ENCODE results near the gene ABCC6. TPM values are rescaled to one million over a fixed set of nuclear protein-coding genes. Genes with fewer than 3 reads are reported as not detected.
A peak's percentile ranks its signal among the peaks of the same experiment; 100 is the strongest.

Gene ABCC6
- total and polyA plus RNA-seq, 10 donors = 0.14 to 0.94 (median 0.46) TPM

- DNase-seq = no peak
- 72 to 84% (median 79%) methylated on average over 6 to 14 of the region's 14 CpGs for WGBS, 5 donors
- Histone ChIP-seq H3K4me1 (peaks cover 0 to 17% (median 7%) of the 10 kb centered on the region in 6 donors), H3K9me3 (no peaks in the 10 kb centered on the region), H3K27me3 (replicated peaks in 1 of 7) (no peaks in the 10 kb centered on the region), H3K4me3 (no peak overlapping the region), H3K27ac (no peak overlapping the region), H3K36me3 (peaks cover 0 to 57% (median 17%) of the 10 kb centered on the region in 6 donors)
- intact Hi-C loops (cut with DNase I; ENCODE audit: low total_unique reads) = no loop called here
- peak in 1 of 3 donors; percentile 50 for TF ChIP-seq POLR2AphosphoS5 (IDR thresholded peaks at IDR 0.05)
- no peak for TF ChIP-seq POLR2A (IDR thresholded peaks at IDR 0.05)
These were observed 76.6 kb downstream of the ABCC6 start for GRCh38 chr16:16146380-16147315.

- no peaks in the 10 kb centered on the region for H3K9me3 ChIP-seq
- H3K4me3 ChIP-seq = no peak overlapping the region
- 88 to 97% (median 95%) methylated on average over 5 of the region's 5 CpGs for WGBS, 5 donors
- DNase-seq = no peak
- no peak overlapping the region for H3K27ac ChIP-seq
- H3K36me3 ChIP-seq = peaks cover 0 to 71% (median 30%) of the 10 kb centered on the region in 6 donors
- TF ChIP-seq POLR2A (IDR thresholded peaks at IDR 0.05) (no peak), POLR2AphosphoS5 (IDR thresholded peaks at IDR 0.05) (no peak), CTCF (IDR thresholded peaks at IDR 0.05 in 8 of 11, conservative IDR thresholded peaks at IDR 0.05 in 3 of 11) (no peak)
- intact Hi-C loops (cut with DNase I; ENCODE audit: low total_unique reads) = no loop called here
- H3K27me3 ChIP-seq (replicated peaks in 1 of 7) = no peaks in the 10 kb centered on the region
- H3K4me1 ChIP-seq = peaks cover 0 to 9% (median 6%) of the 10 kb centered on the region in 6 donors
These were observed 78.0 kb downstream of the ABCC6 start for GRCh38 chr16:16145286-16145685.

DNA sequence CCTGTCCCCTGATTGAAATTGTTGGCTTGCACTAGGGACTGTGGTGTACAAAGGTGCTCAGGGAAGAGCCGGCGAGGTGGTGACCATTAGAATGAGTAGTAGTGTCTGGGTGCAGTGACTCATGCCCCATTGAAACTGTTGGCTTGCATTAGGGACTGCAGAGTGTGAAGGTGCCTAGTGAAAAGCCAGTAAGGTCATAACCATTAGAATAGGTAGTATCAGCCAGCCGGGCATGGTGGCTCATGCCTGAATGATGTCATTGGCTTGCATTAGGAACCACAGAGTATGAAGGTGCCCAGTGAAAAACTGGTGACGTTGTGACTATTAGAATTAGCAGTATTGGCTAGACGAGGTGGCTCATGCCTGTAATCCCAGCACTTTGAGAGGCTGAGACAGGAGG lies 78.9 kb downstream of the ABCC6 start:
- H3K4me3 ChIP-seq = no peak overlapping the region
- H3K4me1 ChIP-seq = no peaks in the 10 kb centered on the region
- no peak for TF ChIP-seq POLR2A (IDR thresholded peaks at IDR 0.05)
- TF ChIP-seq POLR2AphosphoS5 (IDR thresholded peaks at IDR 0.05) = no peak
- 94 to 97% (median 95%) methylated on average over 5 of the region's 5 CpGs for WGBS, 5 donors
- DNase-seq = no peak
- H3K27ac ChIP-seq = no peak overlapping the region
- H3K27me3 ChIP-seq (replicated peaks in 1 of 7) = no peaks in the 10 kb centered on the region
- intact Hi-C loops (cut with DNase I; ENCODE audit: low total_unique reads) = no loop called here
- no peaks in the 10 kb centered on the region for H3K9me3 ChIP-seq
- H3K36me3 ChIP-seq = peaks cover 0 to 79% (median 39%) of the 10 kb centered on the region in 6 donors

DNA sequence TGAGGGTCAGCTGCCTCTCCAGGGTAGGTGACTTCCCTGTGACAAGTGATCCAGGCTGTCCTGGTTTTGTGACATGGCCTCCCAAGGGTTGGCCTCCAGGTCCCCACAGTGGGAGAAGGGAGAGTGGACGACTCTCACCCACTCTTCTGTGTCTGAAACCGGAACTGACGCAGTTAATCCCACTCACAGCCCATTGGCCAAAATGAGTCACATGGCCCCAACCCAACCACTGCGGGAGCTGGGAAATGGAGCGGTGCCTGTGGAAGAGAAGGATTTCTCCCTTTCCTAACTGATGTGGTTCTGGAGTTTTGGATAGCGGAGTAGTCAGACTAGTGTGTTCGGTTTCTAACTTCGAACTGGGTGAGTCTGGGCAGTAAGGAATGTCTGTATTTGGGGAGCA lies 79.4 kb downstream of the ABCC6 start:
- no peaks in the 10 kb centered on the region for H3K9me3 ChIP-seq
- 95 to 98% (median 97%) methylated on average over 8 of the region's 8 CpGs for WGBS, 5 donors
- intact Hi-C loops (cut with DNase I; ENCODE audit: low total_unique reads) = no loop called here
- no peaks in the 10 kb centered on the region for H3K27me3 ChIP-seq (replicated peaks in 1 of 7)
- H3K4me1 ChIP-seq = no peaks in the 10 kb centered on the region
- H3K4me3 ChIP-seq = no peak overlapping the region
- H3K27ac ChIP-seq = no peak overlapping the region
- peaks cover 1 to 84% (median 44%) of the 10 kb centered on the region in 6 donors for H3K36me3 ChIP-seq
- no peak for TF ChIP-seq POLR2AphosphoS5 (IDR thresholded peaks at IDR 0.05)
- no peak for DNase-seq

GRCh38 chr16:16143038-16143763 lies 80.1 kb downstream of the ABCC6 start:
- Histone ChIP-seq H3K9me3 (no peaks in the 10 kb centered on the region), H3K4me1 (no peaks in the 10 kb centered on the region), H3K36me3 (peaks cover 6 to 92% (median 51%) of the 10 kb centered on the region in 6 donors), H3K27ac (no peak overlapping the region), H3K4me3 (no peak overlapping the region), H3K27me3 (replicated peaks in 1 of 7) (no peaks in the 10 kb centered on the region)
- WGBS, 5 donors = 68 to 83% (median 74%) methylated on average over 14 to 15 of the region's 15 CpGs
- DNase-seq = no peak
- no peak for TF ChIP-seq POLR2A (IDR thresholded peaks at IDR 0.05)
- TF ChIP-seq CTCF (IDR thresholded peaks at IDR 0.05 in 8 of 11, conservative IDR thresholded peaks at IDR 0.05 in 3 of 11) = peak in 4 of 11 experiments; percentile 20 to 33 (median 26)
- no peak for TF ChIP-seq POLR2AphosphoS5 (IDR thresholded peaks at IDR 0.05)
- intact Hi-C loops (cut with DNase I; ENCODE audit: low total_unique reads) = no loop called here

Data from spleen (tissue), 11 donors.